GM19395 (cell line): ENCODE measurements around the gene BBX.

Experiments
- ATAC-seq: cut with Tn5 transposase; IDR thresholded peaks from one replicate; pipeline ENCODE4 v1.9.1; 2021; ENCODE audit warnings: mild to moderate bottlenecking, moderate library complexity; ENCODE audit not compliant: unreplicated experiment

BBX gene

GRCh38 chr3:107522510-107523288, at the start of gene BBX:
TSS of gene BBX (plus strand) at chr3:107522962. CDS start at chr3:107710461, 187,499 bp downstream.
- peak; percentile 96 for ATAC-seq

- ATAC-seq = no peak
Measured at GRCh38 chr3:107476462-107476861, 46.3 kb upstream of the BBX start.

GRCh38 chr3:107487490-107487889, 35.3 kb upstream of the BBX start:
- no peak for ATAC-seq

GRCh38 chr3:107488942-107489341, 33.8 kb upstream of the BBX start:
- no peak for ATAC-seq

- ATAC-seq = no peak
Measured at GRCh38 chr3:107493134-107493533, 29.6 kb upstream of the BBX start.

- ATAC-seq = no peak
Measured at GRCh38 chr3:107496855-107497254, 25.9 kb upstream of the BBX start.

GRCh38 chr3:107498646-107499045, 24.1 kb upstream of the BBX start:
- ATAC-seq = no peak

- no peak for ATAC-seq
Measured at GRCh38 chr3:107506458-107506857, 16.3 kb upstream of the BBX start.

- no peak for ATAC-seq
Measured at GRCh38 chr3:107508331-107508730, 14.4 kb upstream of the BBX start.

GRCh38 chr3:107512108-107512507, 10.7 kb upstream of the BBX start:
- no peak for ATAC-seq

GRCh38 chr3:107514453-107514852, 8.3 kb upstream of the BBX start:
- ATAC-seq = no peak

- no peak for ATAC-seq
Measured at GRCh38 chr3:107516475-107516874, 6.3 kb upstream of the BBX start.

- no peak for ATAC-seq
Measured at GRCh38 chr3:107520535-107520934, 2.2 kb upstream of the BBX start.

GRCh38 chr3:107521469-107522059, 1.2 kb upstream of the BBX start:
- ATAC-seq = no peak

GRCh38 chr3:107523289-107523538, 452 bp downstream of the BBX start:
- peak; percentile 24 for ATAC-seq

GRCh38 chr3:107523539-107524325, 970 bp downstream of the BBX start:
- ATAC-seq = peak; percentile 27

GRCh38 chr3:107524326-107524840, 1.6 kb downstream of the BBX start:
- no peak for ATAC-seq

- ATAC-seq = no peak
Measured at GRCh38 chr3:107524841-107525643, 2.3 kb downstream of the BBX start.

GRCh38 chr3:107525644-107526305, 3.0 kb downstream of the BBX start:
- no peak for ATAC-seq

- no peak for ATAC-seq
Measured at GRCh38 chr3:107531917-107532469, 9.2 kb downstream of the BBX start.
